T follicular helper cell (primary cell): ENCODE results near the gene GRHL1.
A peak's percentile ranks its signal among the peaks of the same experiment; 100 is the strongest.

Source experiments
- DNase-seq: peaks from one replicate; pipeline ENCODE4 v3.0.0-alpha.2; 2020; ENCODE audit warnings: low read depth

The GRHL1 gene

DNA sequence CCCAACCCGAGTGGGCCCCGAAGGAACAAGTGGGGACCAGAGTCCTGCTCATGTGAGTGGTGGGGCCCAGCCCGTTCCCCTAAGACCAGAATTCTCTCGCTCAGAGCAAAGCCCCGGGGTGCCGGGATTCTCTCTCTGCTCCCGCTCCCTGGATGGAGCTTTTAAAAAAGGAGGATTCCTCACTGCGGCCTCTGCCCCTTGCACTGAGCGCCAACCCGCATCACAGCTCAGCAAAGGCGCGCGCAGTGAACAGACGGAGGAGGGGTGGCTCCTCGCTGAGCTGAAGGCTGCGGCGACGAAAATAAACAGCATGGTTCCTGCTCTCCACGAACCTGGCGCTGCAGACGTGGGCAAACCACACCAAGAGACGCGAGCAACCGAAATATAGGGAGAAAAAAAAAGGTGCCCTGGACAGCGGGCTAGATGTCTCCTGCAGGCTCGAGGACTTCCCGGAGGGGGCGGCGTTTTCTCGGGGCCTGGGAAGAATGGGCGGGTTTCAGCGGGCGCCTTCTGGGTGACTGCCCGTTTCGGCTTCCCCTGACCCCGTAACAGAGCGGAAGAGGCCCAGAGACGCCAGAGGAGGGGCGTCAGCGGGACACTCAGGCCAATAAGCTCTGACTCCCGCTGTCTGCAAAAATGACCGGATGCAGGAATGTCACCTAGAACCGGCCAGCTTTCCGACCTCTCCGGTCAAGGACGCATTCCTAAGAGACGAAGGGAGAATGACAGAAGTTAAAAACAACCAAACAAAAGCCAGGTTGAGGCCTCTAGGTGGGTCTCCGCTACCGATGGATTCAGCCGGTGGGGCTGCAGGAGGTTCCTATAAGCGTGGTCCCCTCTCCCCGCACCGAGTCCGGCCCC, 91.0 kb downstream of the GRHL1 start:
- DNase-seq, result no peak

DNA sequence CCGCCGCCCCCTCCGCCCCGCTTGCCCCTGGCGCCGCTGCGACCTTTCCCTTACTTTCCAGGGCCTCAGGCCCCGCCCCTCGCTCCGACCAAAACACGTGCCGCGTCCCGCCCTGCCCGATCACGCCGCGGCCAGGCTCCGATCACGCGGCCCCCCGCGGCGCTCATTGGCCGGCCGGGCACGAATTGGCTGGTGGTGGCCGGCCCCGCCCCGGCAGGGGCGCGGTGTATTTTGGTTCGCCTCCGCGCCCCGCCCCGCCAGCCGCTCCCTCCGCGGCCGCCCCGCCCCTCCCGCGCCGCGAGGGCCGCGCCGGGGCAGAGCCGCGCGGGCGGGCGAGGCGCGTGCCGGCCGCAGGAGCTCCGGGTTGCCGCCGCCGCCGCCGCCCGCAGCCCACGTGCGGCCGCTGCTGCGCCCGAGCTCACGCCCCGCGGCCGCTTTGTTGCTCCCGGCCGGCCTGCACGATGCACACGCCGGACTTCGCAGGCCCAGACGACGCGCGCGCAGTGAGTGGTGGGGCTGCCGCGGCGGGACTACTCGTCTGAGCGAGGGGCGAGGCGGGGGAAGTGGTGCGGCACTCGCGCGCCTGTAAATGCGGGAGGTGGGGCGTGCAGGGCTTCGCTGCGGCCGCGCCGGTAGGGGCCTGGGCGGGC, 91.9 kb downstream of the GRHL1 start, which contains the start of gene KLF11:
TSS of gene KLF11 (plus strand) at position 295 of the 650 bp plus-strand sequence. CDS start at position 462, 167 bp downstream.
- peak; percentile 65 for DNase-seq

DNA sequence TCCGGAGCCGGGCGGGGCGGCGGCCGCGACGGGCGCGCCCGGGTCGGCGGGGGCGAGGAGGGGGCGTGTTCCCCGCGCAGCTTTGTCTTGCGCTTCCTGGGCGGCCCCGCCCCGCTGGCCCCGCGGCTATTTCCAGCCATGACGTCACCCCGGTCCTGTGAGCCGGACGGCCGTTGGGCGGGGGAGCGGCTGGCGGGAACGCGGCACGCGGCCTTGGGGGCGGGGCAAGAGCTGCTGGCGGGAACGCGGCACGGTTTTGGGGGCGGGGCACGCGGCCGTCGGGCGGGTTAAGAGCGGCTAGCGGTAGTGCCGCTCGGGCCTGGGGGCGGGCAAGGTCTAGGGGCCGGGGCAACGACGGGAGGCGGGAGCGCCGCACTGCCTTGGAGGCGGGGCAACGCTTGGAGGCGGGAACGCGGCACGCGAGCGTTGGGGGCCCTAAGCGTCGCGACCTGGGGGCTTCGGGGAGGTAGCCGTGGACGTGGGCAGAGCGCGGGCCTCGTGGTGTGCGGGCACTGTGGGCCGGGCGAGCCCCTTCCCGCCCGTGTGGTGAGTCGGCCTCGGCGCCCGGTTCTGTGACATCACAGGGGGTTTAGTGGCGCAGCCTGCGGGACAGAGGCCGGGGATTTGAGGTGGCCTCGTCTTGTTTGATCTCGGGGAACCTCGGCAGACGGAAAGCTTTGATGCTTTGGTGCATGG, 92.6 kb downstream of the GRHL1 start:
- peak; percentile 75 for DNase-seq

DNA sequence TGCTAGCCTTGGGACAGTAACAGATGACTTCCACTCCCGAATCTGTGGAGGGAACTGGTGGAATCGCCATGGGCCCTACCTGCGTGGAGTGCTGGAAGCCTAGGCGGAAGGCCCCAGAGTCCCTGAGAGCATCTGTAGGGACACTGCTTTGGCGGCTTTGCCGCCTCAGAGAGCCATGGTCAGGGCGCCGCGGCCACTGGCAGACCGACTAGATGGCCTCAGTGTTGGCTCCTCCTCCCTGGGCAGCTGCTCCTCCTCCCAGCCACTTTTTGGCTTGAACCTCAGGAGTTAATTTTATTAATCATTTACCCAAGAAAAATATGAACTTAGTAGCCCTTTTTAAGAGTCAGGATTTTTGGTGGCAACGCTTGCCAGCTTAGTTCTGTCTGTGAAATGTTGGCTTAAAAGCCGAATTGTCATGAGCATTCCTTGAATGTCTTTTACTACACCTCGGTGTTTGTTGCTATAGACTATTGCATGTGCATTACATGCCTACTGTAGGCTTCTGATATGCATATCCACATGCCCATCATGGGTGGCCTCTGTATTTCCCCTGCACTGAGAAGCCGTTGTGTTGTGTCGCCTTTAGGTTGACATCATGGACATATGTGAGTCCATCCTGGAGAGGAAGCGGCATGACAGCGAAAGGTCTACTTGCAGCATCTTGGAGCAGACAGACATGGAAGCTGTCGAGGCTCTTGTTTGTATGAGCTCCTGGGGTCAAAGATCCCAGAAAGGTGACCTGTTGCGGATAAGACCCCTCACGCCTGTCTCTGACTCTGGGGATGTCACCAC, 94.3 kb downstream of the GRHL1 start:
- no peak for DNase-seq

DNA sequence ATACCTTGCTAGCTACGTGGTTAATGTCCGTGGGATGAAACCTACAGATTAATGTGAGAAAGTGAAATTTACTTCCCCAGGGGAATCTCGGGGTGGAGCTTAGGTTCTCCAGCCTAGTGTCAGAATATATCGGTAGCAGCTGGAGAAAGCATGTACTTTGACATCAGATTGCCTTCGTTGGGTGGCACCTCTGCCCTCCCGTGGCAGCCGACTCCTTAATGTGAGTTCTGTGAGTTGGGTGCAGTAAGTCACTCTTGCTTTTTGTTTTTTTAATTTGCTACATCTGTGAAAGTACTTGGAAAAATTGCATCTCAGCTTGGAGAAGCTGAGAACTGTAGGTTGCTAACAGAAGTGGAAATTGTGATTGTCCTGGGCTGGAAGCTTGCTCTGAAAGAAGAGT, 95.4 kb downstream of the GRHL1 start:
- no peak for DNase-seq

DNA sequence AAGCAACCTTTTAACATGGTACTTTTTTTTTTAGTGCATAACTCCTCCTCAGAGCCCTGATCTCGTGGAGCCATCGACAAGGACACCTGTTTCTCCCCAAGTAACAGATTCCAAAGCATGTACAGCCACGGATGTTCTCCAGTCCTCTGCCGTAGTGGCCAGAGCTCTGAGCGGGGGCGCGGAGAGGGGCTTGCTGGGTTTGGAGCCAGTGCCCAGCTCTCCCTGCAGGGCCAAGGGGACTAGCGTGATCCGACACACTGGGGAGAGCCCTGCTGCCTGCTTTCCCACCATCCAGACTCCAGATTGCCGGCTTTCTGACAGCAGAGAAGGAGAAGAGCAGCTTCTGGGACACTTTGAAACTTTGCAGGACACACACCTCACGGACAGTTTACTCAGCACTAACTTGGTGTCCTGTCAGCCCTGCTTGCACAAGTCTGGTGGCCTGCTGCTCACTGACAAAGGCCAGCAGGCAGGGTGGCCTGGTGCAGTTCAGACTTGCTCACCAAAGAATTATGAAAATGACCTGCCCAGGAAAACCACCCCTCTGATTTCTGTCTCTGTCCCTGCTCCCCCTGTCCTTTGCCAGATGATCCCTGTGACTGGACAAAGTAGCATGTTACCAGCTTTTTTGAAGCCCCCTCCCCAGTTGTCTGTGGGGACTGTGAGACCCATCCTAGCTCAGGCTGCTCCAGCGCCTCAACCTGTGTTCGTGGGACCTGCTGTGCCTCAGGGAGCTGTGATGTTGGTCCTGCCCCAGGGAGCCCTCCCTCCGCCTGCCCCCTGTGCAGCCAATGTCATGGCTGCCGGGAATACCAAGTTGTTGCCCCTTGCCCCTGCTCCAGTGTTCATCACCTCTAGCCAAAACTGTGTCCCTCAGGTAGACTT, 96.4 kb downstream of the GRHL1 start:
- no peak for DNase-seq

DNA sequence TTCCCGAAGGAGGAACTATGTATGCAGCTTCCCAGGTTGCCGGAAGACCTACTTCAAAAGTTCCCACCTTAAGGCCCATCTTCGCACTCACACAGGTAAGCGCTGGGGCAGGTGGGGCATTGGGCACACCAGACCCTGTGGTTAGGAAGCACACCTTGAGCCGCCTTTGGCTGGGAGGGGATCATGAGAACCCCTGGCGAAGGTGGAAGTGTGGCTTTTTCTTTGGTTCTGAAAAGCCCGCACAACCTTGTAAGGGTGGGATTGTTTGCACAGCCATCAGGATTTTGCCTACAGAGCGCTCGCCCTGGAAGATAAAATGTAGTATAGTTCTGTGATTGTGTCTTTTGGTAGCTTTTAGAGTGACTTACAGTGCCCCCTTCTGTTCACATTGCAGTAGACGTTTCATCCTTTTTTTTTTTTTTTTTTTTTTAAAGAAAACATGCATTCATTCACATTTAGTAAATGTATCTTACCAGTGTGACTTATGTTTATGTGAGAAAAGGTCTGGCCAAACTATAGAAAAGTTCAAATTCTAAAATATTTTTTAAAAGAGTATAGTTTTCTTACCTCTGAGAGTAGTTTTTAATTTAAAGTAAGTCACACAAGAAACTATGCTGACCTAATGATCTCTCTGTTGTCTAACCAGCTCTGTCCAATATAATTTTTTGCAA, 97.1 kb downstream of the GRHL1 start:
- no peak for DNase-seq
